Choroid plexus epithelial cell (primary cell): ENCODE measurements around the gene TCF20.

Source experiments
- DNase-seq: peaks from one replicate; pipeline ENCODE4 v3.0.0-alpha.2; 2010; ENCODE audit warnings: low read depth
- H3K4me3 ChIP-seq: 2 replicates; pipeline ENCODE4 v1.5.1; 2011; ENCODE audit warnings: low read depth, mild to moderate bottlenecking, control low read depth, low read length, moderate library complexity
- CTCF ChIP-seq: conservative IDR thresholded peaks from 2 replicates; pipeline ENCODE4 v1.5.1; 2011; ENCODE audit warnings: low read depth, mild to moderate bottlenecking, control low read depth, inconsistent platforms, low read length, moderate library complexity

Gene TCF20

GRCh38 chr22:42263944-42264343, 6.5 kb downstream of the TCF20 start:
- H3K4me3 ChIP-seq: no peak overlapping the region
- no peak for DNase-seq
- TF ChIP-seq CTCF: no peak

GRCh38 chr22:42262964-42263363, 7.5 kb downstream of the TCF20 start:
- no peak overlapping the region for H3K4me3 ChIP-seq
- DNase-seq: no peak
- TF ChIP-seq CTCF: no peak

DNA sequence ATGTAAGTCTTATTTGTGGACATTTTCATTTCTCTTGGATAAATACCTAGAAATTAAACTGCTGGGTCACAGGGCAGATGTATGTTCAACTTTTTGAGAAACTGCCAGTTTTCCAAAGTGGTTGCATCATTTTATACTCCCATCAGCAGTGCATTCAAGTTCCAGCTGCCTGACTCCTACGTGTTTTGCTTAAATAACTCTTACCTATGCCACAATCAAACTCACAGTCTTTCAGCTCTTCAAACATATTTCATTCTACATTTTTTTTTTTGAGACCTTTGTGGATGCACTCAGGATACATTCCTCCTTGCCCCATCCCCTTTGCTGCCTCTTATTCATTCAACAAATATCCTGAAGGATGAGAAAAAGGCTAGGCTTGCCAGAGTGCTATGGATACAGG, 9.2 kb downstream of the TCF20 start:
- DNase-seq: peak; percentile 69
- no peak for TF ChIP-seq CTCF
- no peak overlapping the region for H3K4me3 ChIP-seq

DNA sequence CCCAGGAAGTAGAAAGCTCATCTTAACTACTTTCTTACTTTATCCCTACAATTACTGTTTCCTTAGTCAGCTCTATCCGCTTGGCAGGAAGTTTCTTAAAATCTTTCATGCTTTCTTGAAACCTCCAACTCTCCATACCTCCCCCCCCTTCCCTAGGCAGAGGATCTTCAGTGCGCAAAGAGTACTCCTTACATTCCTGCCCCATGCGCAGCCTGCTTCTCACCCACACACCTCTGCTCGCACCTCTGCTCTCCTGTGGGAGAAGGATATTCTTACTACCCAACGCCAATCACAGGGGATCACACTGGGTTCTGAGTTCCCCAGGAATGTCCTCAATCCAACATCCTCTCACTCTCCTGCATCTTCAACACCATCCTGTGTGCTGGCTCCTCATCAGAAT, 12.3 kb downstream of the TCF20 start:
- TF ChIP-seq CTCF: no peak
- DNase-seq: no peak
- no peak overlapping the region for H3K4me3 ChIP-seq

- no peak for TF ChIP-seq CTCF
- no peak overlapping the region for H3K4me3 ChIP-seq
- peak; percentile 5 for DNase-seq
Observed at GRCh38 chr22:42257386-42257785, 13.1 kb downstream of the TCF20 start.

DNA sequence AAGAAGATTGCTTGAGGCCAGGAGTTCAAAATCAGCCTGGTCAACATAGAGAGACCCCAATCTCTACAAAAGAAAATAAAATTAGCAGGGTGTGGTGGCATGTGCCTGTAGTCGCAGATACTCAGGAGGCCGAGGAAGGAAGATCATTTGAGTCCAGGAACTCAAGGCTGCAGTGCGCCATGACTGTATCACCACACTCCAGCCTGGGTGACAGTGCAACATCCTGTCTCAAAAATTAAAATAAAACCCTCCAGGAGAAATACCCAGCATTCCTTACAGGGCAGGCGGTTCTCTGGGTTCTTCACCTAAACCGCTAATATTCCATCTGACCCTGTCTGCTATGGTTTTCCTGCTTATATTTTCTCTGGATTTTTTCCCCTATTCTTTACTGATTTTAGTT, 13.5 kb downstream of the TCF20 start:
- no peak for DNase-seq
- TF ChIP-seq CTCF: no peak
- no peak overlapping the region for H3K4me3 ChIP-seq

- no peak overlapping the region for H3K4me3 ChIP-seq
- DNase-seq: no peak
- no peak for TF ChIP-seq CTCF
Observed at GRCh38 chr22:42256220-42256619, 14.2 kb downstream of the TCF20 start.
